T-helper 1 cell (primary cell): ENCODE data around the gene CST7.
"Not testable (repeated sequence)": the region's sequence is repeated elsewhere in the genome, so short reads cannot be mapped to it uniquely, and the experiment has no call there.

Experiments
- DNase-seq, 5 donors: peaks; one replicate each; pipeline ENCODE4 v3.0.0-alpha.2; 2012 to 2020
- total RNA-seq, 4 donors: gene quantifications; one replicate each; lab custom pipeline; 2026; lab: John Stamatoyannopoulos, UW

Gene CST7, protein sequence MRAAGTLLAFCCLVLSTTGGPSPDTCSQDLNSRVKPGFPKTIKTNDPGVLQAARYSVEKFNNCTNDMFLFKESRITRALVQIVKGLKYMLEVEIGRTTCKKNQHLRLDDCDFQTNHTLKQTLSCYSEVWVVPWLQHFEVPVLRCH
- 9.1 to 25.4 (median 18.6) reads per million in 4 donors for total RNA-seq

DNA sequence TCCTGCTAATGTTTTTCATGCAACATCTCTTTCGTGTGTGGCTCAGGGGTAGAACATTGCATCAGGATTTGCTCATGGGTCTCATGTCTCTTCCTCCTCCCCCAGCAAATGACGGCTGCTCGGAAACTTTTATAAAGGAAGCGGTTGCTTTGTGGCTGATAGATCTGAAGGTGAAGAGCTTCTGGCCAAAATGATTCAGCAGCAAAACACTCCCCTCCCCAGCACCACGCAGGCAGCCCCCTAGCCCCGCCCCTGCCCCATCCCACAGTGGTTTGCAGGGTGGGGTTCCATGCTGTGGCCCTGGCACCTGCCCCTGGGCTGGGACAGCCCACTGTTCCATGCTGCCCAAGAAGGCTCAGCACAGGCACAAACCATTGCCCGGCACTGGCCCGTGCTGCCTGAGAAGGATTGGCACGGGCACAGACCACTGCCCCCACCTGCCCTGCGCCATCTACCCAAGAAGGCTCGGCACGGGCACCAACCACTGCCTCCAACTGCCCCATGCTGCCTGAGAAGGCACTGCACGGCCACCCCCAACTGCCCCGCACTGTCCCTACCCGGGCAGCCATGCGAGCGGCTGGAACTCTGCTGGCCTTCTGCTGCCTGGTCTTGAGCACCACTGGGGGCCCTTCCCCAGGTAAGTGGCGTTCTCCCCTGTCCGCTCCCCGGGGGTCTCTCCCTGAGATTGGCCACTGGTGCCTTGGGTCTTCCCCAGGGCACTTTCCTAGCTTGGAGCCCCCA, at the start of gene CST7:
TSS of gene CST7 (plus strand) at position 331 of the 741 bp plus-strand sequence. CDS start at position 568, 237 bp downstream.
- peak in 4 of 5 donors; percentile 58 to 97 (median 72) for DNase-seq

DNA sequence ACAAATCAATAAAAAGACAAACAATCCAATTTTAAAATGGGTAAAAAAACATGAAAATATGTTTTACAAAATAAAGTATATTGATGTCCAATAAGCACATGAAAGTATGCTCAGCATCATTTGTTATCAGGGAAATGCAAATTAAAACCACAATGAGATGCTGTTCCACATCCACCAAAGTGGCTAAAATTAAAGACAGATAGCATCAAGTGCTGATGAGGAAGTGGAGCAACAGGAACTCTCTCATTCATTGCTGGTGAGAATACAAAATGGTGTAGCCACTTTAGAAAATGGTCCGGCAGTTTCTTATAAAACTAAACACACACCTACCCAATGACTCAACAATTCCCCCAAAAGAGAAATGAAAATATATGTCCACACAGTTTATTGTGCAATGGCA, 42.3 kb upstream of the CST7 start:
- no peak for DNase-seq

DNA sequence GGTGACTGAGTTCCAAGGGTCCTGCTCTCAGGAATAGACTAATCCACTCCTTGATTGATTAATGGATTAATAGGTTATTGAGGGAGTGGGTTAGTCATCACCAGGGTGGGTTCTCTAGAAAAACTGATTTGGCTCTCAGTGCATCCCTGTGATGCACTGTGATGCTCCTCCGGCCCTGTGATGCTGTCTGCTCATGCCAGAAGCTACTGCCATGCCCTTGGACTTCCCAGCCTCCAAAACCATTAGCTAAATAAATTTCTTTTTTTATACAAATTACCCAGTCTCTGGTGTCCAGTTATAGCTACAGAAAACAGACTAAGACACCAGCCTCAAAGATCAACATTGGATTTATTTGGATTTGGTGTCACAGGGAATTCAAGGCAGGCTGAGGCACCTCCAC, 40.4 kb upstream of the CST7 start:
- DNase-seq = no peak

DNA sequence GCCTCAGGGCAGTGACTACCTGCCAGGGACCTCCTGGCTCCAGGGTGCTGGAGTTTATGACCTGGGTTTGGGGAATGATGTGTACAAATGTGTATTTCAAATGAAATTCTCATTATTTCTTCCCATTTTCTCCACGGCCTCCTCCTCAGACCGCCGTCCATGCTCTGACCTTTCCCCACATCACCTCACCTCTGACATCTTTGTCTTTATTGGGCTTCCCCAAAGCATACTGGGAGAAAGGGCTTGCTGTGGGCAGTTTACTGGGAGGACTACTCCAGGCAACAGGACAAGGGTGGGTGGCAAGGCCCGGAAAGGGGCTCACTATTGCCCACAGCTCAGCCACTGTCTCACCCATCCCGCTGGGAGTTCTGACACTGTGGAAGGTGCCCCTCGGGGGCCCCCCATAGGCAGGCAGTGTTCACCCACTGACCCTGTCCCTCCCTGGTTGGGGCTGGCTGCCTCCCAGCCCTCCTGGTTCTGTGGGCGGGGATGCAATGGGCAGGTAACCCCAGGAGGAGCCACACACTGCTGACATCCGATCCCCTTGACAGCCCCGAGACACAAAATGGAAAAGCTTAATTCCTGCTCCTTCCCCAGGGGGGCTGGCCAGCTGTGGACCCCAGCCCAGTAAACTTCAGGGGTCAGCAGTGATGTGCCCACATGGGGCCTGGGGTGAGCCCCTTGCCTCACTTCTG, 39.8 kb upstream of the CST7 start:
- DNase-seq = no peak

DNA sequence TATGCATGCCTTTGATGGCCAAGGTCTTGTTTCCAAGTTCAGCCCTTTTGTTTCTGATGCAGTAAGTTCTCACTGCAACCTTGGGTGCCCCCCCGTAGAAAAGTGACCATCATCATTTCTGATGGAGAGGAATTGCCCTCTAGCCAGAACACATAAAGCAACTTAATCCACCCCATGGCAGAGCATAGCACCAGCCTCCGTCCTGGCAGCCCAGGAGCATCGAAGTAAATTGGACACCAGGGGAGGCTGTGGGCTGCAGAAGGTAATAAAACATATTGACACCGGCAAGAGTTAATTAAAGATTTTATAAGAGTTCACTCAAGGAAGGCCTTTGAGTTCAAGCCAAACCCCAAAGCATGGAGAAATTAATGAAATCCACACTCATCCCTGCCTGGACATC, 39.2 kb upstream of the CST7 start:
- DNase-seq = no peak

DNA sequence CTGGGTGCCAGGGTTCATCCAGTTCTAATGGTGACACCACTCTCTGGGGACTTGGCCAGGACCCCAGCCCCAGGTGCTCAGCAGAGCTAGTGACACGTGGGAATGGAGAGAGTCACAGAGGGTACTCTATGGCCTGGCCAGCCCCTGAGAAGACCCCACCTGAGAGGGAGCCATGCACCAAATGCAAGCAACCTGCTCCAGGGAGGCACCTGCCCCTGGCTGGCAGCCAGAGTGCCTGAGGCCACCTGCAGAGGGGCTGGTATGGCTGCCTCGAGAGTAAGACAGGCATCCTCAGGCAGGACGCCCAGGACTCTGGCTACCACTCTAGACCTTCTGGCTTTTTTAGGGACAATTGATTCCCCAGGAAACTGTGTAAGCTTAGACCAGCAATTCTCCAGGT, 38.6 kb upstream of the CST7 start:
- no peak for DNase-seq

DNA sequence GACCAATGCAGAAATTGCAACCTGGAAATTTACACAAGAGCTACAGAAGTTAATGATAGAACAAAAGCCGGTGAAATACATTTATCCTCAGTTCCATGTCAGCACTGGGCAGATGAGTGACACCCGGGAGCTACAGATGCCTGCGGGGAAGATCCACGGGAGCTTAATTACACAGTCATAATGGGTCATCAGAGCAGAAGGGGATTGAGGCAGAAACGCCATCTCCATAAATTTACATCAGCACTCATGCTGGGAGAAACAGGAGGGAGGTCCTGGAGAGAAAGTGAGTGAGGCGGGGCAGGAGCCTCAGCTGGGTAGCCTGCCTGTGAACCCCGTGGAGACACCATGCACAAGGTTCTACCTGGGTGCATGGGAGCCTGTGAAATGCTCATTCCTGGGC, 37.6 kb upstream of the CST7 start:
- DNase-seq = no peak

DNA sequence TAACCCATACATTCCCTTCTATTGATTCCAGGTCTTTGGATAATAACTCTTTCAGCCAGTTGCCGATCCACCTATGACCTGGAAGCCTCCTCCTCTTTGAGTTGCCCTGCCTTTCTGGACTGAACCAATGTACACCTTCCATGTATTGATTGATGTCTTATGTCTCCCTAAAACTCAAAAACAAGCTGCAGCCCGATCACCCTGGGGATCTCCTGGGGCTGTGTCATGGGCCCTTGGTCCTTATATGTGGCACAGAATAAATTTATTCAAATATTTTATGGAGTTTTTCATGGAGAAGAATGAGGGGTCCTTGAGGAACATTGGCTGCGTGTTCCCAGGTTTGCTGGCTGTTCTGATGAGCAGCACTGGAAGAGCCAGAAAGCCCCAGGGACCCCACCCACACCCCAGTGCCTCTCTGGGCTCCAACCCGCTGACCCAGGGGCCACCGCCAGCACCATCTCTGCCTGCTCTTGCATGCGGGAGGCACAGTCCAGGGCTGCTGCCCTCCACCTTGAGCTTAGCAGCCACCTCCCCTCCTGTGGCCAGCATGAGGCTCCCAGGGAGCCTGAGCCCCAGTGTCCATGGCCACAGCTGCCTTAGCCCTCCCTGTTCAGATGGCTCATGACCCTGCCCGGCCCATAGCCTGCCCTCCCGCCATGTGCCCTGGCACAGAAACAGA, 36.5 kb upstream of the CST7 start:
- DNase-seq = no peak

DNA sequence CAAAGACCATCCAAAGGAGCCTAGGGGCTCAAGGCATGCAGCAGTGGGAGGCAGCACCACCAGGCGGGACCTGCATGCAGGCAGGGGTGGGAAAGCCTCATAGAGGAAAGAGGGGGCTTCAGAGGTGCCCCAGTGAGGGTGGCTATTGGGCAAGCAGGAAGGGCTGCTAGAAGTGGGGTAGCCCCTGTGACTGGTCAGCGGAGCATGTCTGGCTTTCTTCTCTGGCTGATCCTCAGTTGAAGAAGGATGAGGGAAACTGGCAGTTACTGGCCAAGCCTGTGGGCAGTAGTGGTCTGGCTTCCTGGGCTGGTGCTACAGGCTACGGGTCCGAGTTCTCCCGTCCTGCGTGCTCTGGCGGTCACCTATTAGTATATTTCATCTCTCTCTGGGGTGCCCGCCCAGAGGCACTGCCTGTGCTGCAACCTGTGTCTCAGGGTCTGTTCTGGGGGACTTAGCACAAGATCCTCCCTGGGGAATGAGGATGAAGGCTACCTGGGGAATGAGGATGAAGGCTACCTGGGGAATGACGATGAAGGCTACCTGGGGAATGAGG, 35.9 kb upstream of the CST7 start:
- DNase-seq = no peak

DNA sequence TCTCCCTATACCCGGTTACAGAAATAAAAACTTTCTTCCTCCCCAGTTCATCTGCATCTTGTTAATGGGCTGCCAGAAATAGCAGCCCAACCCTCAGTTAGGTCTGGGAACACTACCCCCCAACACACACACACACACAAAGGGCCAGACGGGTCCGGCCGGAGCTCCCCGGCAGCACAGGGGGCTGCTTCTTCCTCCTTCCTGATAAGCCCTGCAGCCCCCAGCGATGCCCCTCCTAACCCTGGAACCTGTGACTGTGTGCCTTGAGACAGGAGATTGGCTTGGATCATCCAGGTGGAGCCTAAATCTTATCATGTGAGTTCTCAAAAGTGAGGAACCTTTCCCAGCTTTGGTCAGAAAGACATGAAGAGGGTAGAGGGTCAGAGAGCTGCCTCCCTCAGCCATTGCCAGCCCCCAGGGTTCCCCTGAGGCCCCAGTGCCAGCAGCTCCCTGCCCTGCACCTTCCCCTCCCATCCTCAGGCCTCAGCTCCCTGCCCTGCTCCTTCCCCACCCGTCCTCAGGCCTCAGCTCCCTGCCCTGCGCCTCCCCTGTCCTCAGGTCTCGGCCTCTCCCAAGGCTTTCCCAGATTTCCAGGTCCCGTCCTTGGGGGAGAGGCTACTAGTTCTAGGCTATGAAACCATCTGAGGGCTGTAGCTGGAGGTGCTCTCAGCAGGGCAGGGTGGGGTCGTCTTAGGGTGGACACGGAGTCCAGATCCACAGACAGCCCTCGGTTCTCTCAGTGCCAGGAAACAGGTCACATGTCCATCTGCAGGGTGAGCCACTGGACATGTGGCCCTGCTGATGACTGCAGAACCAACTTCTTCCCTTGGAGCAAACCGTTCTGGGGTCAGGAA, 34.5 kb upstream of the CST7 start:
- DNase-seq = no peak

DNA sequence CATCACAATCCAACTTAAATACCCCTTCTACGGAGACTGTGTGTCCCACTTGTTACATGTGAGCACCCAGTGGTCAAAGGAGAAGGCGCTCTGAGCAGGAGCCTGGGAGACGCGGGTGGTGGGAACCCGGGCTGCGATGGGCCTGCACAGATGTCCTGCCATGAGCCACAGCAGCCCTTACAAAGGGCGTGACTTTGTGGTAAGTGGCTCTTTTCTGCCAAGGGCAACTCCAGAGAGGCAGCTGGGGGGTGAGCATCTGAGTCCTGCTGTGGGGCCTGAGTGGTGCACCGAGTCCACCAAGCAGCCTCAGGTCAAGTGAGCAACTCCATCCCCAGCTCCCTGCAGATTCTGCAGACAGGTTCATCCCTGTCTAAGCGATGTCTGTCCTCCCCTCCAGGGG, 33.6 kb upstream of the CST7 start:
- DNase-seq = no peak

DNA sequence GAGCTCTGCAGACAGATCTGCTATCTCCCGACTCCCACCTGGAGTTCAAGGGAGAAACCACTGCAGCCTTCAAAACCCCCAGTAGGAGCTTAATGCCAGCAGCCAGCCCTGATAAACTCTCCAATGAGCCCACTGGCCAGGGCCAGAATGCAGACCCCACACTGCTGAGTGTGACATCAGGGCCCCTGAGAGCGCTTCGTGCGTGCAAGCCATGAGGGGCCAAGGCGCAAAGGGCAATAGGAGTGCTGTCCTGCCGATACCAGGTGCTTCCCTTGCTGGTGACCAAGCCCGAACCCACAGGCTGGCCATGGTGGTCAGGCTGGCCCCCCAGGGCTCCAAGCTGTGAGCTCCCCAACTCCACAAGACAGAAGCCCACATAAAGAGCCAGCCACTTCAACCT, 33.2 kb upstream of the CST7 start:
- DNase-seq = no peak

DNA sequence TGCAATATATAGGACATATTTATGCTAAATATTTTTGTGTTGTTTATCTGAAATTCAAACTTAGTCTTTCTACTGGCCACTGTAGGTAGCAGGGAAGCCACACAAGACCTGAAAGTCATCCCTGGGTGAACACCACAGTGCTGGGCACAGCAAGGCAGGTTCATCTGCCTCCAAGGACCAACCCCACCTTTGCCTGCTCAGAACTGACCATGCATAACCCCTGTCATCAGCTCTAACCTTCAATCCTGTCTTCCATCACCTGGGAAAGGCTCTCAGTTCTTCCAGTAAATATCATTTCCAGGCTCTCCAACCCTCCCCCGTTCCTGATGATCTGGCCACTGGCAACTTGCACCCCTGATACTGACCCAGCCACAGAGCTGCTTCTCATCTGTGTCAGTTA, 32.7 kb upstream of the CST7 start:
- DNase-seq = no peak

DNA sequence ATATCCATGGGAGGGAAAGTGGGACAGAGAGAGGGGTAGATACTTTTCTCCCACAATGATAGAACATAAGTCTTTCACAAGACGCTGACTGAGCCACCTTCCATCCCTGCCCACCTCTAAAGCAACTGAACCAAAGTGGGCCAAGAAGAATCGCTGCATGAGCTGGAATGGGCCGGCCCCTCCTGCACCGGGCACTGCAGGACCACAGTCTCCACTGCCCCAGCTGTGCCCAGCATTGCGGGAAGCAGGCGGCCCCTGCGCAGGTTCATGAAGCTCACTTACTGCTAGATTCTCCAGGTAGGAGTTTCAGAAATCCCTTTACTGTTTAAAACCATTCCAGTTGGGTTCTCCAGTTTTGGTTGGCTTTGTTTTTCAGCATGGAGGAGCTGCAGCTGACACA, 32.0 kb upstream of the CST7 start:
- DNase-seq = no peak

DNA sequence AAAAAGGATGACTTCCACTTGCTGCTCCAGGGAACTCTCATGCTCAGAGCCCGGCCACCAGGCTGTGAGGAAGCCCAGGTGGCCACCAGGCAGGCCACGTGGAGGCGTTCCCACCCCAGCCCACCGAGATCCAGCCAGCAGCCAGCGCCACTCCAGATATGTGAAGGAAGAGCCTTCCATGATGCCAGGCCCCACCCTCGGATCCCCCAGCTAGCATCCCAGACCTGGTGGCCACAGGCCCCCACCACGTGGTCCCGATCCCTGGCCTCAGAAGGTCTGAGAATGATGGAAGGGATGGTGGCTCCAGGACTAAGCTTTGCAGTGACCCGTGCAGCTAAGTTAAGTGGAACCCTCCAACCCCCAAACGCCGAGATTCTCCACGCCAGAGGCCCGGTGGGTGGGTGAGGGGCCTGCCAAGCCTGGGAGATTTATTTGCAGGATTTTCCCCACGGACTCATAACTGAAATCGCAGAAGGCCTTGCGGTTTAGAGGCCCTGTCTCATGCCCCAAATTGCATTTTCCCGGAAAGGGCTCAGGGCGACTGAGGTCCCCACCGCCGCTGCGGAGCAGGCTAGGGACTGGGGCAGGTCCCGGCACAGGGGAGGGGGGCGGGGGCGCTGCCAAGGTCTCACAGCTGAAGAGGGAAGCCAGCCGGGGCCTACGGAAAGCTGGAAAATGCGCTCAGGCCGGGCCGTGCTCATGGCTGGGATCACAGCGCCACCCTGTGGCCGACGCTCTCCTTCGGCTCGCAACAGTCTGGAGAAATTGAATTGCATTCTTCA, 31.1 kb upstream of the CST7 start:
- DNase-seq = peak in 4 of 5 donors; percentile 30 to 56 (median 31)

DNA sequence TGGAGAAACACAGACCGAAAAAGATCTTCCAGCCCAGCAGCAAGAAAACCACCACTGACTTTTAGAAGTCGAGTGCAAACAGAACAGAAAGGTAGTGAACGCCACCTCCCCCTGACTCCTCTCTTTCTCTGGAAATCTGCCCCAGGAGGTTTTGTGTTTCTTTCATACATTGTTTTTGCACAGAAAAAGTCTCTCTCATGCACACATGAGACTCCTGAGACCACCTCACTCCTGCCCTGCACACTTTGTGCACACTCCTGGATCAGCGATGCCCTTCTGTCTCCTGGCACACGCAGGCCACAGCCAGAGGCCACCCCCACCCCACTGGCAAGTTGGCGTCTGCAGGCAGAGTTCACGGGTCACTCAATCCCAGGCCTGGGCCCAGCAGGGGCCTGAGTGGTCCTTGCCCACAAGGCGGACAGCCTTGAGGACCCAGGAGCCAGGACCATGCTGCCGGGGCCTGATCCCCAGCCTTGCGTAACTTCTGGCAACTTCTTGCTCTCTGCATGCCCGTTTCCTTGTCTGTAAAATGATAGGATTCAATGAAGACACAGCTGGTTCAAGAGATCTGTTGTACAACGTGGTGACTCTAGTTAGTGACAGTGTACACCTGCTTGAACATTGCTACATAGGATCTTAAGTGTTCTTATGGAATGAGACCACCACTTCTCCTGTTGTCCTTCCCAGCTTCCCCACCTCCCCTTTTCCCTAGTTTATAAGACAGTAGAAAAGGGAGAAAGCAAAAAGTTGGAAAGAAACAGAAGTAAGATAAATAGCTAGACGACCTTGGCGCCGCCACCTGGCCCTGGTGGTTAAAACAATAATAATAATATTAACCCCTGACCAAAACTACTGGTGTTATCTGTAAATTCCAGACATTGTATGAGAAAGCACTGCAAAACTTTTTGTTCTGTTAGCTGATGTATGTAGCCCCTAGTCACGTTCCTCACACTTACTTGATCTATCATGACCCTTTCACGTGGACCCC, 30.2 kb upstream of the CST7 start:
- DNase-seq = no peak

DNA sequence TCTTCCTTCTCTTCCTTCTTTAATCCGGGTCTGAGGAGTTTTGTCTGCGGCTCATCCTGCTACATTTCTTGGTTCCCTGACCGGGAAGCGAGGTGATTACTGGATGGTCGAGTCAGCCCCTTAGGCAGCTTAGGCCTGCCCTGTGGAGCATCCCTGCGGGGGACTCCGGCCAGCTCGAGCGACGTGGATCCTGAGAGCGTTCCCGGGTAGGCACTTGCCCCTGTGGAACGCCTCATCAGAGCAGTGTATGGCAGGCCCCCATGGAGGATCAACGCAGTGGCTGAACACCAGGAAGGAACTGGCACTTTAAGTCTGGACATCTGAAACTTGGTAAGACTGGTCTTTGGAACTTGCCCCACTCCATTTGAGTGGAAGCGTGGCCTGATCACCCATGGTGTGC, 29.4 kb upstream of the CST7 start:
- not testable (repeated sequence) for DNase-seq

DNA sequence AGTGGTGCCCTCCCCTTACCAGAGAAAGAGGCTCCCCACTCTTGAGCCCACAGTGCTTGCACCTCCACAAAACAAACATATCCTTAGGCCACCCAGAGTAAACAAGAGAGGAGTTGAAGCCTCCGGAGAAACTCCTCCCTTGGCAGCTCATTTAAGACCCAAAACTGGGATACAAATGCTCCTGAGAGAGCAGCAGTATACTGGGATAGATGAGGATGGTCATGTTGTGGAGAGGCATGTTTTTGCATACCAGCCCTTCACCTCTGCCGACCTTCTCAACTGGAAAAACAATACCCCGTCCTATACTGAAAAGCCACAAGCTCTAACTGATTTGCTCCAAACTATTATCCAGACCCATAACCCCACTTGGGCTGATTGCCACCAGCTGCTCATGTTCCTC, 28.4 kb upstream of the CST7 start:
- not testable (repeated sequence) for DNase-seq

DNA sequence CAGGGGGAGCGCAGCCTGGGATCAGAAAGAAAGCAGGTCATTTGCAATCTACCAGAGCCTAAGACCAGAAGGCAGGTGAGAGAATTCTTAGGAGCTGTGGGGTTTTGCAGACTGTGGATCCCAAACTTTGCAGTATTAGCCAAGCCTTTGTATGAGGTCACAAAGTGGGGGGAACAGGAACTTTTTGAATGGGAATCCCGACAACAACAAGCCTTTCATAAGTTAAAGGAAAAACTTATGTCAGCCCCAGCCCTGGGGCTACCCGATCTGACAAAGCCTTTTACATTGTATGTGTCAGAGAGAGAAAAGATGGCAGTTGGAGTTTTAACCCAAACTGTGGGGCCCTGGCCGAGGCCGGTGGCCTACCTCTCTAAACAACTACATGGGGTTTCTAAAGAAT, 19.8 kb upstream of the CST7 start:
- DNase-seq = not testable (repeated sequence)
